Right lobe of liver (tissue), 6 donors: Measurements from ENCODE around the gene PDZRN3. TPM values are rescaled to one million over a fixed set of nuclear protein-coding genes. Genes with fewer than 3 reads are reported as not detected.

Experiments used
- ATAC-seq, 4 donors: fragments of 200-7000 bp; cut with Tn5 transposase; one replicate each; pipeline ENCODE4 v1.9.1; 2020; ENCODE audit warnings: mild to moderate bottlenecking in 4 of 4, moderate library complexity in 4 of 4
- DNase-seq, 3 donors: peaks; one replicate each; pipeline ENCODE4 v3.0.0-alpha.2; 2020
- H3K27ac ChIP-seq, 3 donors: fragments of 200-600 bp; one replicate each; pipeline ENCODE4 v1.8.0; 2022
- H3K27me3 ChIP-seq, 2 donors: fragments of 200-600 bp; one replicate each; pipeline ENCODE4 v1.8.0; 2022
- H3K36me3 ChIP-seq, 4 donors: fragments of 200-600 bp; sonication (generic) in 1 of 4; one replicate each; pipeline versions ENCODE4 v1.5.1 to v1.8.0; 2017 to 2022; ENCODE audit warnings: control low read depth in 1 of 4
- H3K4me1 ChIP-seq, 4 donors: fragments of 200-600 bp; sonication (generic) in 1 of 4; one replicate each; pipeline versions ENCODE4 v1.5.1 to v1.8.0; 2017 to 2022; ENCODE audit warnings: control low read depth in 1 of 4
- H3K4me3 ChIP-seq, 3 donors: fragments of 200-600 bp; one replicate each; pipeline ENCODE4 v1.8.0; 2022
- H3K9me3 ChIP-seq, 4 donors: fragments of 200-600 bp; sonication (generic) in 1 of 4; one replicate each; pipeline versions ENCODE4 v1.5.1 to v1.8.0; 2017 to 2022; ENCODE audit warnings: control low read depth in 1 of 4
- POLR2A ChIP-seq: fragments of 450-650 bp; IDR thresholded peaks from one replicate; pipeline ENCODE4 v1.6.1; 2017; ENCODE audit warnings: antibody characterized with exemption, mild to moderate bottlenecking
- WGBS: methylation state at CpG from one replicate; pipeline ENCODE4 v1.1.6; 2018; ENCODE audit warnings: low coverage, low lambda C conversion rate; ENCODE audit not compliant: insufficient coverage; ENCODE audit errors: missing lambda C conversion rate; 5-methylcytosine and 5-hydroxymethylcytosine counted together
- intact Hi-C, 2 donors: fragments of 100-400 bp; cut with DNase I; formaldehyde crosslinking; loops; one replicate each; pipeline versions ENCODE4 v1.11.2 to v1.14.1; 2022
- total RNA-seq, 6 experiments: library from RNA; depleted of rRNA in 2 of 6; stranded (reverse); fragments of >200 nt in 2 of 6; fragmentation: NEBNext Ultra II Directional in 3 of 6; extraction: Animal tissue kit (Norgen Biotek cat#: 25700) in 3 of 6; gene quantifications; one replicate each; pipeline versions ENCODE4 v1.1.0 to v1.2.4, GENCODE V29; 2016 to 2023
- TF ChIP-seq, protein P1 (sequence below), 4 donors: fragments of 200-600 bp in 3 of 4; fragments of 450-650 bp in 1 of 4; IDR thresholded peaks; one replicate each; pipeline versions ENCODE4 v1.5.1 to v1.8.0; 2016 to 2022; ENCODE audit warnings: antibody characterized with exemption in 4 of 4, mild to moderate bottlenecking in 2 of 4
- donor health status: DM: no; HTN: yes; CAD: no.
- donor health status: DM: no; HTN: no; CAD: no.
- donor health status: DM: no; HTN: no; CAD: no.
- donor health status: DM: no; HTN: yes; CAD: no.
- donor health status: DM: no; HTN: yes; CAD: no.

Gene PDZRN3
- total RNA-seq, 6 experiments from 2014 or later: 0.33 to 2.0 (median 1.1) TPM

DNA sequence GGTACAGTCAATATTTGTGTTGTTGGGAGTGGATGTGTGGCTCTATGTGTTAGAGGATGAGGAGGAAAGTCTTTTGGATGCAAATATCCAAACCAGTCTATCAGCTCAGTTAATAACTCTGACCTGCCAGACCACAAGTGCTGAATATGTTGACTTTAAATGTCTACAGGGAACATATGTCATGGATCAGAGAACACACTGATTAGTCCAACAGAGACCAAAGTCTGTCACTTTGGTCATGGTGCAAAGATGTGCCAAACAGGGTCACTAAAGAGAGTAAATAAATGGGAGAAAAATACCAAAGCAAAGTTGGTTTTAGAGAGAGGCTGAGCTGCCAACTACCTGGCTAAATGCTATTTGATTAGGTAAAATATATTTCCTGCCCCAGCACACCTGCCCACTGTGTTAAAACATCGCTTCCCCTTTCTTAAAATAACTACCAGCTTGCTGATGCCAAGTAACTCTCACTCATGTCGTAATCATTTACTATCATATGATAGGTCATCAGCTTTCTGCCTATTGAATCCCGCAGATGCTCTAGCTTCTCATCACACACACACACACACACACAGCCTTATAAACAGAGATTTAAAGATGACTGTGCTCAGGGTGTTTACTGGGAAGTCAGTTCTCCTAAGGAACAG, 173.3 kb downstream of the PDZRN3 start:
- TF ChIP-seq, protein P1, sequence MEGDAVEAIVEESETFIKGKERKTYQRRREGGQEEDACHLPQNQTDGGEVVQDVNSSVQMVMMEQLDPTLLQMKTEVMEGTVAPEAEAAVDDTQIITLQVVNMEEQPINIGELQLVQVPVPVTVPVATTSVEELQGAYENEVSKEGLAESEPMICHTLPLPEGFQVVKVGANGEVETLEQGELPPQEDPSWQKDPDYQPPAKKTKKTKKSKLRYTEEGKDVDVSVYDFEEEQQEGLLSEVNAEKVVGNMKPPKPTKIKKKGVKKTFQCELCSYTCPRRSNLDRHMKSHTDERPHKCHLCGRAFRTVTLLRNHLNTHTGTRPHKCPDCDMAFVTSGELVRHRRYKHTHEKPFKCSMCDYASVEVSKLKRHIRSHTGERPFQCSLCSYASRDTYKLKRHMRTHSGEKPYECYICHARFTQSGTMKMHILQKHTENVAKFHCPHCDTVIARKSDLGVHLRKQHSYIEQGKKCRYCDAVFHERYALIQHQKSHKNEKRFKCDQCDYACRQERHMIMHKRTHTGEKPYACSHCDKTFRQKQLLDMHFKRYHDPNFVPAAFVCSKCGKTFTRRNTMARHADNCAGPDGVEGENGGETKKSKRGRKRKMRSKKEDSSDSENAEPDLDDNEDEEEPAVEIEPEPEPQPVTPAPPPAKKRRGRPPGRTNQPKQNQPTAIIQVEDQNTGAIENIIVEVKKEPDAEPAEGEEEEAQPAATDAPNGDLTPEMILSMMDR (IDR thresholded peaks at IDR 0.05): no peak
- TF ChIP-seq POLR2A: no peak
- H3K4me3 ChIP-seq: no peak overlapping the region
- H3K4me1 ChIP-seq: no peaks in the 10 kb centered on the region
- no peak for DNase-seq
- H3K27ac ChIP-seq: no peak overlapping the region
- H3K9me3 ChIP-seq: no peaks in the 10 kb centered on the region
- no peaks in the 10 kb centered on the region for H3K36me3 ChIP-seq
- intact Hi-C loops: no loop called here
- no peak for ATAC-seq
- 66% methylated on average over 3 of the region's 3 CpGs for WGBS
- no peaks in the 10 kb centered on the region for H3K27me3 ChIP-seq

DNA sequence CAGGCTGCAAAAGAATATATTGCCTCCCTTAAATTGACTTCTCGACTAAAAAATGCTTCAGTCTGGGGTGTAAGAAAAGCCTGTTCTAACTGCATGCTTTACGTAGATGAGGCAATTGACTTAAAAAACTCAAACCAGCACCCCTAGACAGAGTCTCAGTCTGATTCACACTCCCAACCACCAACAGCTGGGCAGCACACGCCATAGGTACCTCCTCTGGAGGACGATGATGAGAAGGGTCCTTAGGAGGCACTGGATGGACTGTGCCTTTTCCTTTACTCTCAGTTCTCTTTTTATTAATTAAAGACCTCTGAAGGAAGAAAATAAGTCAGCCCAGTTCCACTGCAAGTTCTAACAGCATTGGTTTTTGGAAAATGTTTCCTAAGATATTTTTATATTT, 175.0 kb downstream of the PDZRN3 start:
- no peak overlapping the region for H3K4me3 ChIP-seq
- H3K9me3 ChIP-seq: no peaks in the 10 kb centered on the region
- H3K4me1 ChIP-seq: no peaks in the 10 kb centered on the region
- no peaks in the 10 kb centered on the region for H3K36me3 ChIP-seq
- DNase-seq: no peak
- 33% methylated on average over 2 of the region's 4 CpGs for WGBS
- H3K27ac ChIP-seq: no peak overlapping the region
- TF ChIP-seq POLR2A: no peak
- TF ChIP-seq, protein P1 (IDR thresholded peaks at IDR 0.05): no peak
- H3K27me3 ChIP-seq: no peaks in the 10 kb centered on the region
- ATAC-seq: no peak
- intact Hi-C loops: no loop called here

DNA sequence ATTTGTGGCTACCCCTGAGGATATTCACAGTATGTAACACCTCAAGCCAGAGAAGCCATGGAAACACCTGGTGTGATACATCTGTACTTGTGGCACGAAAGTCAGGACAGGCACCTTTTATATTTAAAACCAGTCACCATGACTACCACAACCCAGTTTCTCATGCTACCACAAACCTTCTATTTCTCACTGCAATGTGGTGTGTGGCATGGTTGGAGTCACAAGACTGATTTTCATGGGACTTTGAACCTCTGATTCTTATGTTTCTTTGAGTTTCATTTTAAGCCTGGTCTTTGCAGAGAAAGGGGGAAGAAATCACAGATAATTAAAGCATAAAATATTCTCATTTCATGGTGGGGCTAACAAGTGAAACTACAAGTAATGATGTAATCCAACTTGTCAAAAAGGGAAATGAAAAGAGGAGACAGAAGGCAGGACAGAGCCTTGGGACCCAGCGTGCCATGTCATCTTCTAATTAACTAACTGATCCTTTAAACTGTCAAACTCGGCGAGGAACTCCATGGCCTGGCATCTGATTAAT, 175.9 kb downstream of the PDZRN3 start:
- TF ChIP-seq POLR2A: no peak
- TF ChIP-seq, protein P1 (IDR thresholded peaks at IDR 0.05): no peak
- Histone ChIP-seq H3K27me3 (no peaks in the 10 kb centered on the region), H3K4me1 (no peaks in the 10 kb centered on the region), H3K36me3 (no peaks in the 10 kb centered on the region), H3K27ac (no peak overlapping the region), H3K4me3 (no peak overlapping the region), H3K9me3 (no peaks in the 10 kb centered on the region)
- DNase-seq: no peak
- no peak for ATAC-seq
- intact Hi-C loops: no loop called here
- 86% methylated on average over 3 of the region's 4 CpGs for WGBS

DNA sequence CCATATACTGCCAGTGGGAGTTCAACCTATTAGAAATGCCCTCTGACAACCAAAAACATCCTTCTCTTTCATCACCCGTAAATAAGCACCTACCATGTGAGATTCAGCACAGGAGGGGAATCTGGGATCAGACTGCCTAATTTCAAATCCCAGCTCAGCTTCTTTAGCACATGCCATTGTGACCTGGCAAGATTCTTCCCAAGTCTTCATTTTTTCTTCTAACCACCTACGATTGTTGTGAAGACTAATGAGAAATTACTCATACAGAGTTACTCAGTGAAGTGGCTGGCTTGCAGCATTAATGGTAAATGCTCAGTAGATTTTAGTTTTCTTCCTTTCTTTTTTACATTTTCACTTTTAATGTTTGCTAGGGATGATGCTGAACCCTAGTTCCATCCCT, 176.7 kb downstream of the PDZRN3 start:
- no peaks in the 10 kb centered on the region for H3K27me3 ChIP-seq
- no peaks in the 10 kb centered on the region for H3K36me3 ChIP-seq
- 67% methylated on average over 2 of the region's 2 CpGs for WGBS
- no peak overlapping the region for H3K27ac ChIP-seq
- H3K9me3 ChIP-seq: no peaks in the 10 kb centered on the region
- ATAC-seq (no peak), DNase-seq (no peak)
- TF ChIP-seq POLR2A: no peak
- TF ChIP-seq, protein P1 (IDR thresholded peaks at IDR 0.05): no peak
- no peaks in the 10 kb centered on the region for H3K4me1 ChIP-seq
- intact Hi-C loops: no loop called here
- H3K4me3 ChIP-seq: no peak overlapping the region
